HepG2 (cell line): ENCODE results near the gene TSTD2. TPM values are rescaled to one million over a fixed set of nuclear protein-coding genes. Genes with fewer than 3 reads are reported as not detected.

Experiments used
- ATAC-seq: fragments of 200-7000 bp; cut with Tn5 transposase; 3 replicates; pipeline ENCODE4 v1.9.1; 2020; ENCODE audit warnings: mild to moderate bottlenecking, moderate library complexity
- BruUV-seq: library from RNA; stranded (reverse); fragments of 400-500 nt; replicated peaks from 2 replicates; lab custom pipeline; 2021; lab: Mats Ljungman, UMichigan
- CTCF ChIA-PET: fragments of 300-600 bp; formaldehyde crosslinking; extraction: SDS; loops from one replicate; lab custom pipeline; 2021; ENCODE audit warnings: low total read pairs, inconsistent platforms, low intra/inter-chr PET ratio; lab: Yijun Ruan, JAX
- POLR2A ChIA-PET: fragments of 350-600 bp; sonication (Branson Sonifier 250); formaldehyde crosslinking; loops from one replicate; lab custom pipeline; 2020; ENCODE audit warnings: antibody characterized with exemption, inconsistent platforms; lab: Yijun Ruan, JAX
- DNase-seq: peaks from one replicate; pipeline ENCODE4 v3.0.0-alpha.2; 2015; ENCODE audit warnings: low spot score
- FAIRE-seq: peaks from 3 replicates; lab custom pipeline; 2011; peaks lifted over from hg19 to GRCh38; lab: Jason Lieb, UNC
- H2AFZ ChIP-seq: one replicate; pipeline ENCODE4 v1.6.1; 2011; ENCODE audit warnings: low read length, inconsistent platforms
- H3K27ac ChIP-seq: fragments of 300-600 bp; 3 replicates; pipeline ENCODE4 v1.8.0; 2011; ENCODE audit warnings: mixed run types, mild to moderate bottlenecking, mixed read lengths, low read length, inconsistent platforms; ENCODE audit not compliant: insufficient read depth; ENCODE audit errors: extremely low read length
- H3K27me3 ChIP-seq, 2 experiments: fragments of 200-600 bp in 1 of 2; 2 replicates in 1 of 2; 3 replicates in 1 of 2; pipeline versions ENCODE4 v1.6.0 to v1.8.0; 2011; ENCODE audit warnings: low read length in 2 of 2, mild to moderate bottlenecking in 2 of 2, moderate library complexity in 2 of 2, inconsistent platforms in 1 of 2; ENCODE audit not compliant: insufficient read depth in 2 of 2, control insufficient read depth in 1 of 2
- H3K36me3 ChIP-seq, 2 experiments: fragments of 200-600 bp in 1 of 2; replicated peaks in 1 of 2; 2 replicates in 1 of 2; 3 replicates in 1 of 2; pipeline versions ENCODE4 v1.5.1 to v1.8.0; 2011; ENCODE audit warnings: low read length in 2 of 2, inconsistent platforms in 1 of 2; ENCODE audit not compliant: insufficient read depth in 2 of 2, control insufficient read depth in 1 of 2
- H3K4me1 ChIP-seq: 2 replicates; pipeline ENCODE4 v1.5.1; 2012; ENCODE audit warnings: low read length, inconsistent platforms; ENCODE audit not compliant: insufficient read depth
- H3K4me2 ChIP-seq: 2 replicates; pipeline ENCODE4 v1.6.0; 2011; ENCODE audit warnings: low read depth, low read length, inconsistent platforms
- H3K4me3 ChIP-seq, 3 experiments: fragments of 200-600 bp in 1 of 3; sonication (generic), shearing (Covaris generic) in 1 of 3; replicated peaks in 1 of 3; 2 replicates each; pipeline ENCODE4 v1.5.1; 2011 to 2016; ENCODE audit warnings: low read length in 3 of 3, inconsistent platforms in 2 of 3, low read depth in 2 of 3, mild to moderate bottlenecking in 2 of 3, control low read depth in 1 of 3, mixed read lengths in 1 of 3; ENCODE audit not compliant: insufficient read depth in 1 of 3
- H3K79me2 ChIP-seq: one replicate; pipeline ENCODE4 v1.6.1; 2011; ENCODE audit warnings: low read length, inconsistent platforms; ENCODE audit not compliant: insufficient read depth
- H3K9ac ChIP-seq: 2 replicates; pipeline ENCODE4 v1.6.0; 2011; ENCODE audit warnings: mild to moderate bottlenecking, low read depth, low read length, inconsistent platforms; ENCODE audit not compliant: insufficient read depth
- H3K9me3 ChIP-seq: 2 replicates; pipeline ENCODE4 v1.5.1; 2012; ENCODE audit warnings: mild to moderate bottlenecking, low read length
- H4K20me1 ChIP-seq: 2 replicates; pipeline ENCODE4 v1.6.0; 2011; ENCODE audit warnings: inconsistent platforms, mild to moderate bottlenecking, low read length, moderate library complexity; ENCODE audit not compliant: insufficient read depth
- AKAP8 ChIP-seq: sonication (generic); formaldehyde crosslinking; IDR thresholded peaks from 2 replicates; pipeline ENCODE4 v1.5.1; 2020; ENCODE audit warnings: mild to moderate bottlenecking, missing genetic modification reagents
- MLXIP ChIP-seq: sonication (generic); formaldehyde crosslinking; IDR thresholded peaks from 2 replicates; pipeline ENCODE4 v1.9.0; 2021; ENCODE audit warnings: missing genetic modification reagents, borderline replicate concordance
- SIX1 ChIP-seq: sonication (generic); formaldehyde crosslinking; IDR thresholded peaks from 2 replicates; pipeline ENCODE4 v1.4.0; 2020; ENCODE audit warnings: missing genetic modification reagents, borderline replicate concordance
- TEAD2 ChIP-seq: sonication (generic); formaldehyde crosslinking; IDR thresholded peaks from 2 replicates; pipeline ENCODE4 v1.9.0; 2021; ENCODE audit warnings: missing genetic modification reagents
- ZNF7 ChIP-seq: IDR thresholded peaks from 2 replicates; pipeline ENCODE4 v1.6.1; 2016; ENCODE audit warnings: missing biosample characterization, missing genetic modification reagents
- WGBS: methylation state at CpG from one replicate; pipeline ENCODE4 v1.1.6; 2017; ENCODE audit warnings: low lambda C conversion rate; 5-methylcytosine and 5-hydroxymethylcytosine counted together
- in situ Hi-C: cut with HindIII; loops from 2 replicates; pipeline ENCODE4 v1.10.0; 2017; ENCODE audit warnings: low pct_unique_long_range_greater_than_20kb; ENCODE audit not compliant: extremely low pct_ligation_motif_present
- intact Hi-C: fragments of 100-400 bp; cut with micrococcal nuclease; formaldehyde crosslinking; loops from one replicate; pipeline ENCODE4 v1.10.0; 2022; ENCODE audit not compliant: unreplicated experiment
- polyA plus RNA-seq, 8 experiments: library from polyadenylated mRNA; depleted of rRNA in 3 of 8; stranded (reverse) in 7 of 8; unstranded in 1 of 8; fragments of >200 nt; fragmentation: Illumina TruSeq in 4 of 8; extraction: Trizol in 4 of 8; gene quantifications; 2 replicates each; pipeline versions ENCODE4 v1.2.1 to v1.2.3, GENCODE V29; 2011 to 2016; ENCODE audit warnings: low read depth in 4 of 8, missing spikeins in 1 of 8, mixed read lengths in 1 of 8; ENCODE audit not compliant: insufficient read depth in 1 of 8
- total RNA-seq, 5 experiments: library from RNA; depleted of rRNA; stranded (reverse); fragments of >200 nt; fragmentation: Illumina TruSeq; extraction: Trizol; gene quantifications; 2 replicates each; pipeline ENCODE4 v1.2.3, GENCODE V29; 2016; ENCODE audit warnings: low read depth in 1 of 5
- TF ChIP-seq, protein P1 (sequence below): sonication (generic); formaldehyde crosslinking; IDR thresholded peaks from 2 replicates; pipeline ENCODE4 v1.4.0; 2020; ENCODE audit warnings: missing genetic modification reagents
- TF ChIP-seq, protein P2 (sequence below), 2 experiments: sonication (generic) in 1 of 2; formaldehyde crosslinking in 1 of 2; IDR thresholded peaks; 2 replicates each; pipeline versions ENCODE4 v1.4.0 to v1.6.1; 2018 to 2020; ENCODE audit warnings: missing genetic modification reagents in 2 of 2, borderline replicate concordance in 1 of 2, low read depth in 1 of 2, mild to moderate bottlenecking in 1 of 2, missing biosample characterization in 1 of 2

The TSTD2 gene
- total and polyA plus RNA-seq, 2 of the 13 experiments (the other 11 are each of a cell fraction or from before 2014, with no cell fraction given): 16.0 to 23.1 TPM

GRCh38 chr9:97550386-97550785 lies 82.8 kb downstream of the TSTD2 start:
- TF ChIP-seq TEAD2 (CRISPR knock-in tag) (no peak), ZNF7 (CRISPR knock-in tag) (no peak), SIX1 (CRISPR knock-in tag) (no peak), AKAP8 (no peak), MLXIP (no peak)
- TF ChIP-seq, protein P1, sequence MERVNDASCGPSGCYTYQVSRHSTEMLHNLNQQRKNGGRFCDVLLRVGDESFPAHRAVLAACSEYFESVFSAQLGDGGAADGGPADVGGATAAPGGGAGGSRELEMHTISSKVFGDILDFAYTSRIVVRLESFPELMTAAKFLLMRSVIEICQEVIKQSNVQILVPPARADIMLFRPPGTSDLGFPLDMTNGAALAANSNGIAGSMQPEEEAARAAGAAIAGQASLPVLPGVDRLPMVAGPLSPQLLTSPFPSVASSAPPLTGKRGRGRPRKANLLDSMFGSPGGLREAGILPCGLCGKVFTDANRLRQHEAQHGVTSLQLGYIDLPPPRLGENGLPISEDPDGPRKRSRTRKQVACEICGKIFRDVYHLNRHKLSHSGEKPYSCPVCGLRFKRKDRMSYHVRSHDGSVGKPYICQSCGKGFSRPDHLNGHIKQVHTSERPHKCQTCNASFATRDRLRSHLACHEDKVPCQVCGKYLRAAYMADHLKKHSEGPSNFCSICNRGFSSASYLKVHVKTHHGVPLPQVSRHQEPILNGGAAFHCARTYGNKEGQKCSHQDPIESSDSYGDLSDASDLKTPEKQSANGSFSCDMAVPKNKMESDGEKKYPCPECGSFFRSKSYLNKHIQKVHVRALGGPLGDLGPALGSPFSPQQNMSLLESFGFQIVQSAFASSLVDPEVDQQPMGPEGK (CRISPR knock-in tag): no peak
- TF ChIP-seq, protein P2, sequence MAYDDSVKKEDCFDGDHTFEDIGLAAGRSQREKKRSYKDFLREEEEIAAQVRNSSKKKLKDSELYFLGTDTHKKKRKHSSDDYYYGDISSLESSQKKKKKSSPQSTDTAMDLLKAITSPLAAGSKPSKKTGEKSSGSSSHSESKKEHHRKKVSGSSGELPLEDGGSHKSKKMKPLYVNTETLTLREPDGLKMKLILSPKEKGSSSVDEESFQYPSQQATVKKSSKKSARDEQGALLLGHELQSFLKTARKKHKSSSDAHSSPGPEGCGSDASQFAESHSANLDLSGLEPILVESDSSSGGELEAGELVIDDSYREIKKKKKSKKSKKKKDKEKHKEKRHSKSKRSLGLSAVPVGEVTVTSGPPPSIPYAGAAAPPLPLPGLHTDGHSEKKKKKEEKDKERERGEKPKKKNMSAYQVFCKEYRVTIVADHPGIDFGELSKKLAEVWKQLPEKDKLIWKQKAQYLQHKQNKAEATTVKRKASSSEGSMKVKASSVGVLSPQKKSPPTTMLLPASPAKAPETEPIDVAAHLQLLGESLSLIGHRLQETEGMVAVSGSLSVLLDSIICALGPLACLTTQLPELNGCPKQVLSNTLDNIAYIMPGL (CRISPR knock-in tag; IDR thresholded peaks at IDR 0.05; ENCODE audit: borderline replicate concordance in 1 of 2, low read depth in 1 of 2): no peak
- TF ChIP-seq, all 625 proteins: peak for 0
- BruUV-seq: no TSS peak
- intact Hi-C loops: no loop called here
- Histone ChIP-seq H3K9ac (no peak overlapping the region), H3K4me2 (no peak overlapping the region), H2AFZ (no peak overlapping the region), H3K27me3 (peaks cover 2 to 13% of the 10 kb centered on the region in 2 experiments; a peak in 2 of 5 replicates), H4K20me1 (no peaks in the 10 kb centered on the region), H3K9me3 (no peaks in the 10 kb centered on the region), H3K4me3 (no peak overlapping the region), H3K79me2 (no peaks in the 10 kb centered on the region), H3K27ac (no peak overlapping the region), H3K4me1 (peaks cover 6% of the 10 kb centered on the region), H3K36me3 (no peaks in the 10 kb centered on the region)
- no peak for DNase-seq
- POLR2A ChIA-PET: no interaction called here
- FAIRE-seq: no peak
- WGBS: 41% methylated on average over 1 of the region's 1 CpG
- no peak for ATAC-seq
- CTCF ChIA-PET: no interaction called here
- in situ Hi-C loops: no loop called here

Other genes starting within 250 kb of the TSTD2 start
- 15.5 and 21.7 TPM in 2 replicates for gene TDRD7, start 221.3 kb downstream of the TSTD2 start, total RNA-seq (2016; rRNA removed; fragmentation: Illumina TruSeq; extraction: Trizol)
- gene TDRD7, start 221.3 kb downstream of the TSTD2 start, polyA plus RNA-seq (2011; rRNA removed): 9.8 and 10.3 TPM in 2 replicates
- 0.04 TPM in 1 of 2 replicates, not detected in the other for gene TMOD1, start 131.7 kb downstream of the TSTD2 start, total RNA-seq (2016; rRNA removed; fragmentation: Illumina TruSeq; extraction: Trizol)
- gene TMOD1, start 131.7 kb downstream of the TSTD2 start, polyA plus RNA-seq (2011; rRNA removed): 0.04 and 0.07 TPM in 2 replicates
- gene NCBP1, start 453 bp upstream of the TSTD2 start, total RNA-seq (2016; rRNA removed; fragmentation: Illumina TruSeq; extraction: Trizol): 40.2 and 46.5 TPM in 2 replicates
- 12.4 and 13.3 TPM in 2 replicates for gene NCBP1, start 453 bp upstream of the TSTD2 start, polyA plus RNA-seq (2011; rRNA removed)
- 12.5 and 15.2 TPM in 2 replicates for gene XPA, start 64.0 kb upstream of the TSTD2 start, total RNA-seq (2016; rRNA removed; fragmentation: Illumina TruSeq; extraction: Trizol)
- 2.3 and 2.5 TPM in 2 replicates for gene XPA, start 64.0 kb upstream of the TSTD2 start, polyA plus RNA-seq (2011; rRNA removed)
- not detected in 2 replicates for gene FOXE1, start 219.9 kb upstream of the TSTD2 start, total RNA-seq (2016; rRNA removed; fragmentation: Illumina TruSeq; extraction: Trizol)
- gene FOXE1, start 219.9 kb upstream of the TSTD2 start, polyA plus RNA-seq (2011; rRNA removed): not detected in 2 replicates